NCI-H446 treated with DMSO at 0.1 percent for 48 hours (cell line): ENCODE data around the gene RAD51B.

Experiments used
- DNase-seq: peaks from one replicate; lab custom pipeline; 2025; lab: John Stamatoyannopoulos, UW

The RAD51B gene

GRCh38 chr14:68235011-68235410 is 415.4 kb downstream of the RAD51B start:
- DNase-seq, result no peak

GRCh38 chr14:68236582-68237458 is 417.2 kb downstream of the RAD51B start:
- no peak for DNase-seq

DNA sequence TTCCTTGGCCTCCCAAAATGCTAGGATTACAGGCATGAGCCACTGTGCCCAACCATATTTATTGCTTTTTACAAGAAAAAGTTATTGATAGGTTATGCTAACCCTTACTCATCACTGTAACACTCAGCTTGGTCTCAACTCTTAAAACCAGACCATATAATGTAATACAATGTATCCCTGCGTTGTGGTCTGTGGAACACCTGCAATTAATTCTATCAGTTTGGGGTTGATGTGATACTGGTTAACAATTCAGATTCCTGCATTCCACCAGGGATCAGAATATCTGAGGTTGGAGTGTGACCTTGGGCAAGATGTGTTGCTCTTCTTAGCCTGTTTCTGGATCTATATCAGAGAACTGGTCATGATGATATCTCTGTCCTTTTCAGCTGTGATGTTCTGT is 419.0 kb downstream of the RAD51B start:
- DNase-seq, result no peak

- no peak for DNase-seq
Measured at GRCh38 chr14:68238976-68239375, 419.4 kb downstream of the RAD51B start.

DNA sequence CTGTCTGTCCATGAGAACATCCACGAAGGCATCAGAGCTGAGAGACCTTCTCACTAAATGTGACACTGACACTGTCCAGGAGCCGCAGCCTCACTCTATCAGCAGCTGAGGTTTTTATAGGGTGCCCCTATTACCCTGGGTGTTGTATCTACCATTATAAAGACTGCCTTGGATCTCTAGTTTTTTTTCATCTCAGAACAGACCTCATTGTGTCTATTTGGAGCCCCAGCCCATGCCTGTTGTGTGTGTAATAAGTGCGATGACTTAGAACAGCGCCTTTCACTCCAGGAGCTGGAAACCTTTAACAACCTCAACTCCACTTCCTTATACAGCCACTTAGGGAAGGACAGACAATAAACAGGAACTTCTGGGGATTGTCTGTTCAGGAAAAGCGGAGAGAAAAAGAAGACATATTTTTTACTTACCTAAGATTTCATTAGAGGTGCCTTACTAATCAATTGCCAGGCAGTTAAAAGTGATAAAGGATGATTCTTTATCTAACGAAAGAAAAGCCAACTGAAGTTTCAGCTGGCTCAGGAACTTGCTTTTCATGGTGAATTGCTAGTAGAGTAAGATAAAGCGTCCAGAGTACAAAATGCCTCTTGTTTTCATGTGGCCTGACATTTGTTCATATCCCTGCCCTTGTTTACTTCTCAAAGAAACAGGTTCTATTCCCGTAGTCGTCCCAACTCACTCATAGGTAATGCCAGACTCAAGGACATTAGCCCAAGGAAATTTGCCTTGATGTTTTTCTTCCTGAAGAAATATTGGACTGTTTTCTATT is 420.6 kb downstream of the RAD51B start:
- DNase-seq, result no peak

GRCh38 chr14:68241862-68242487 is 422.4 kb downstream of the RAD51B start:
- DNase-seq, result no peak

DNA sequence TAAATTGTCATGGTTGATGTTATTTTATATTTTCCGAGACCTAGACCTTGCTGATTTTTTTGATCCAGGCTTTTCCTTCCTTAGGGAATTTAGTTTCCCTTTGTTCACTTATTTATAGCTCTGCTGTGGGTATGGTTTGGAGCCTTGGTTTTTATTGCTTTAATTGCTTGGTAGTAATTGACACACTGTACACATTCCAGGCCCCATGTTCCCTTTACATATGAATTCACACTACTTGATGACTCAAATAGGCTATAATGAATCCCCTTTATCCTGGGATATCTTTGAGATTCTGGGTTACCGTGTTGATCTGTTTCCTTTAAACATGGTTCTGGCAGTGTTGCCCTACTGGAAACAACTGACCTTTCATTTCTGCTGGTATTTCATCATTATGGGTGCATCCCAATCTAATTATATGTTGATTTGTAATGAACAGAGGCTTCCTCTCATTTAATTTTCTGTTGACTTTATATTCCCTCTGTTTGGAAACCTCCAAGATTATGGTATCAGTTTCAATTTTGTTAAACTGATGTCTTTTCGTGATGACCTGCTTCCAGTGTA is 424.0 kb downstream of the RAD51B start:
- no peak for DNase-seq

DNA sequence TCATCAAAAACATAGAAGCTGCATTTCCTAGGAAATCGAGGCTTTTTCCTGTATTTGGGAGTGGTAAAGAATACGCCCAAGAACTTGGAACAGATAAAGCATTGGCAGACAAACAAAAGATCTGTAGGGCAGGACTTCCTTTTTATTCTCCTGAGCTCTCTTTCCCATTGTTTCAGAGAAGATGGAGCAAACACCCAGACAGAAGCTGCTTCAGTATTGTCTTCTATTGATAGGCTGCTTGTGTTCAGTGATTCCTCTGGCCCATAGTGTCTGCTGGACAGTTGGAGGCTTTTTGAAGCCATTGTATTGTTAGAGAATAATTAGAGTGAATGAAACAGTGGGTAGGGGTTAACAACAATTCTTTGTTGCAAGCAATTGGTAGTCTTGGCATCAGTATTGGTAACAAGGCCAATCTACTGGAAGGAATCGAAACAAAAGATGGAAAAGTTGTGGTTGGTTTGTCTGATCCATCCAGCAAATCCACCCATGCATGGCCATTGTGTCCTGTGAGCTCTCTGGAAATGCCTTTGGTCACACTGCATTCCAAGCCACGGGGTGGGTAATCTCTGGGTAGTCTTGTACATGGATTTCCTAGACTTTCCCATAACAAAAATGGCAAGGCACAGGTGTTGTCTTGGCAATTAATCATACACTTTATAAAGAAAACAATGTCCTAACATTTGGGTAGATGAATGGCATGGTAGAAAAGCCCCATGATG is 424.8 kb downstream of the RAD51B start:
- no peak for DNase-seq

DNA sequence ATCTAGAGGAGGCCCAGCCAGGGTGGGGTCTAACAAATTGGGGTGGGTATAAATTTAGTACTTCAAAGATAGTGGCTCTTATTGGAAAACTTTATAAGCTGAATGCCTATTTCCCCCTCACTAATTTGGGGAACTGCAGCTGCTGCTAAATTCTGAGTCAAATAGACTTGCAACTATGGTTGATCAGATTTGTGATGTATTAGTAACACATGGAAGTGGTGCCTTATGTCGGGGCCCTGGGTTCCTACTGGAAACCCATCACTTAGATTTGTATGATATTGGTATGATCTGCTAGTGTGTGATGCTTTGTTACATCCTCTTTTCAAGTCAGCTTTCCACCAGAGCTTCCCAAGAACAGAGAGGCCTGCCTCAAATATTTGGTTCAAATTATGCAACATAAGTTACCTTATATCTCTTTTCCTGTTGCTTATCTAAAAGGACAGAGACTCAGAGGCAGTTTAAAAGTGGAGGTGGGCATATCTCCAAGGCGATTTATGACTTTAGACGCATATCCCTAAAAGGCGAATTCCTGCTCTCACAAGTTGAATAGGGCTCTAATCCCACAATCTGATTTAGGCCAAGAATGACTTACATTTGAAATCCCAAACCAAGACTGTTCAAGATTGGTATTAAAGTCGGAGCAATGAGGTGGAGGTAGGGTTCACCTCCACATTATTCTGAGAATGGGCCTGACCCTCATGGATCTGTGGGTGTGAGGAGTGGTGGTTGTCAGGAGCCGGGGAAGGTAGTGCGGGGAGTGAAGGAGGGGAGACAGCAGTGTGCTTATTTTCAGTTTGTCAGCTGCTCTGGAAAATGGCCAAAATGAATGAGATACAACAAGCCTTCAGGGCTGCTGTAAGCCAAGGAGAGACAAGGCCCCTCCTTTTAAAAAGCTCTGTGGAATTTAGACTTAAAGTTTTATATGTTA is 425.8 kb downstream of the RAD51B start:
- peak; percentile 20 for DNase-seq

GRCh38 chr14:68246074-68246785 is 426.7 kb downstream of the RAD51B start:
- DNase-seq, result no peak

DNA sequence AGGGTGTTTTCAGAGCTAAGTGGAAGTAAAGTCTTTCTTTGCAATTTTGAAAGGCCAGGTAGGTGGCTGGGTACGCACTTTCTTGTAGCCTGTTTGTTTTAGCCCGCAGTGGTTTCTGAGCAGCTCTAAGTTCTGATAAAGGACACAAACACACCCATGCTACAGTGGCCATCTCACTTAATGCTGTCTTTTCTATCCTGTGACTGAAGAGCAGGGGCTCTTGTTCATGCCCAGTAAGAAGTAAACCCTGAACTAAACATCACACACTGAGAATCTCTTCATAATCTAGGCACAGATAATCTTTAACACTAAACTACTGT is 427.2 kb downstream of the RAD51B start:
- no peak for DNase-seq

DNA sequence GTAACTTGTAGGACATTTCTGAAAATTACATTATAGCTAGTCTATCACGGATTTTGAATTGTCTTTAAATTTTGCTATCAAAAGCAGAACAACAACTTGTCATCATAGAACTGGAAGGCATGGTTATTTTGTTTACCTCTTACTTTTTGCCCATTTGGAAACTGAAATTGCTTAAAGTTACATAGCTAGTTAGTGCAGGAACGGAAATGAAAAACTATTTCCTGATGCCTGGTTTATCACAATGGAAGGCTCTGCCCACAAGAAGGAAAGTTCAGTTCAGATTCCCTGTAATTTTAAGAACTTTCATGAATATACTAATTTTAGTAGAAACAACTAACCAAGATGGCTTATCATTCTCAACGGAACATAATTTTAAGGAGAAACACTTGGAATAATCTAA is 427.7 kb downstream of the RAD51B start:
- DNase-seq, result no peak

DNA sequence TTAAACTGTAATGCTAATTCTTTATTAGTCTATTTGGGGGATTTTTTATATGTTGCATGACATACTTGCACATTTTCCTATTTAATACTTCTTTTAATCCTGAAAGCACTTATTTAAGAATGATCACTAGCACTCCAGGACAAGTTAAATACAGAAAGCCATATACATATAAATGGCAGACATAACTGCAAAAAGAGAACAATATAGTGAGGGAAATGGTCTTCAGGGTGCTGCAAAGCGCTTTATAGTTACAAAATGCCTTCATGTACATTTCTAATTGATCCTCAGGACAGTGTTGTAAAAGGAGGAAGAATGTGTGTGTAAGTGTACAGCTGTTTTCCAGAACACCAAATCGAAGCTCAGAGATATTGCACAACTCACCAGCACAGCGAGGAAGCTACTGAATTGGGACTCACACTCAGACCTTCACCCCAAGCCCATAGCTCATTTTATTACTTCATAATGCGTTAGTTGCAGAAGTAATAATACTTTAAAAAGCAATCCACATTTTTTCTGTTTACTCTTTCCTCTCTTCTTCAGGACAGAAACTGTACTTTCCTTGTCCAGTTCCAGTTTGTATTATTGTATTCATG is 428.2 kb downstream of the RAD51B start:
- no peak for DNase-seq

DNA sequence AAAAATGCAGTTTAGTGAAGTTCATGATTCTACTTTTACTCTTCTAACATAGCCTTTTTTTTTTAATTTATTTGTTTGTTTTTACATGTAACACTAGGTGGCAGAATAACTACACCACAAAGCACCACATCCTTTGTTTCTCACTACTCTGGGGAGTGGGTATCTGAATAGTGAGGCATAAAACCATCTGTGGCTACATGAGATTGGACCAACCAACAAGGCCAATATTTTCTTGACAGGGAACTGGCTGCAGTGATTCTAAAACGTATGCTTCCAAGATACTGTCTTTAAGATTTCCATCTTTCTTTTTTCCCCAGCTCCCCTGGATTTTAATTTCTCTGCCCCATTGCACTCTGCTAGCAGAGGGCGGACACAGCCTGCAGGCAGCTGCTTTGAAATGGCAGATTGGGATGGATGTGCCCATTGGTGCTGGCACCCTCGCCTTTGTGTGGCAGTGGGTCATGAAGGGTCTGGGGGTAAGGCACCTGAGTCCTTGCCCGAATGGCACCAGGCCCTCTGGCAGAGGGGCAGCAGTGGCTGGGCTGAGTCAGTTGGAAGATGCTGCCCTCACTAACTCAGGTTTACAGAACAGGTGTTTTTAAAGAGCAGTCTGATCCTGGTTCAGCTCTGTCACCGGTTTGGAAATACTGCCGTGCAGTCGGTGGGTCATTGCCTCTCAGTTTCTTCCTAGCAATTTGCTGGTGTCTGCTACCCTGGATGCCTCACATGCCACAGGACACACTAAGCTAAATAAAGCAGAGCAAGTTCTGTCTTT is 429.1 kb downstream of the RAD51B start:
- DNase-seq, result peak; percentile 43

DNA sequence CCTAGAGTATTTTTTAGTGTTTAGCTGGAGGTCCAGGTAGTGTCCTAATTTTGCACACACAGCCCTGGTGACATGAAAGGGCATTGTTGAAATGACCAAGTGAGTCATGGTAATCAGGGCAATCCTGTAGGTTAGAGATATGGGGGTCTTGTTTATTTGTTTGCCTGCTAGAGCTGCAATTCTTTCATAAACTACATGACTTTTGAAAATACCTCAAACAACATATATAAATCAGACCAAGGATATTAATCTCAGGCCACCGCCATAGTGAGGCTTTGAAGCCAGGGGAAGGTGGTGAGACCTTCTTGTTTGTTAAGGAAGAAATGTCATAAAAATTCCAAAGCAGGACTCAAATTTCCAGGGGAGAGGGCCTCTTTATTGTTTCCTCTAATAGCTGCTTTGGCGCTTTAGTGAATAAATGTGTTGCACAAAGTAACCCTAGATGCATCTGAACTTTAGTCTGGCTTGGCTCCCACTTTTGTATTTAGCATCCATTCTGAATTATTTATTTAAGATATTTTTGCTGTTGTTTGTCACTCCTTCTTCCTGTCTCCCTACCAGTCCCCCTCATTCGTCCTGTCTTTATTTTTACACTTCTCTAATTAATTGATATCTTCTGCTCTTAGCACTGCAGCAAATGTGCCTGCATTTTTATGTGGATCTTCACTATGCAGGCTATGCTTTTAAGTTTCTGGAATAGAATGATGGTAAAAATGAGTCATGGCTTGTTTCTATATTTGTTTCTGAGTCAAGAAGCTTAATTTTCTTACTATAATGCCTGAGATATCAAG is 430.3 kb downstream of the RAD51B start:
- DNase-seq, result no peak

GRCh38 chr14:68250927-68251768 is 431.6 kb downstream of the RAD51B start:
- no peak for DNase-seq

GRCh38 chr14:68251769-68252100 is 432.2 kb downstream of the RAD51B start:
- DNase-seq, result no peak
